Measurements from ENCODE around the gene GOT2. TPM values are rescaled to one million over a fixed set of nuclear protein-coding genes. Genes with fewer than 3 reads are reported as not detected.

The GOT2 gene
- total RNA-seq, 4 donors from 2014 or later, result 37.3 to 134 (median 103) TPM

- WGBS, 2 donors (ENCODE audit: low coverage in 1 of 2), result 89 to 95% methylated on average over 10 to 11 of the region's 11 CpGs
Measured at GRCh38 chr16:58730724-58731370, 3.3 kb downstream of the GOT2 start.

GRCh38 chr16:58727796-58728568 is 6.1 kb downstream of the GOT2 start:
- no peak overlapping the region for H3K27ac ChIP-seq
- peaks cover 0 to 12% of the 10 kb centered on the region in 2 donors for H3K36me3 ChIP-seq
- WGBS, 2 donors (ENCODE audit: low coverage in 1 of 2), result 81 to 82% methylated on average over 5 to 9 of the region's 9 CpGs
- no peaks in the 10 kb centered on the region for H3K27me3 ChIP-seq
- no peaks in the 10 kb centered on the region for H3K9me3 ChIP-seq
- peaks cover 2 to 62% (median 5%) of the 10 kb centered on the region in 3 donors for H3K4me1 ChIP-seq
- no peak for ATAC-seq
- no peak overlapping the region for H3K4me3 ChIP-seq
- TF ChIP-seq CTCF (IDR thresholded peaks at IDR 0.05) (no peak), POLR2AphosphoS5 (IDR thresholded peaks at IDR 0.05) (no peak), EP300 (IDR thresholded peaks at IDR 0.05) (no peak), POLR2A (IDR thresholded peaks at IDR 0.05) (no peak)

More at GRCh38 chr16:58730724-58731370, 3.3 kb downstream of the GOT2 start:
- H3K4me1 ChIP-seq, result peaks cover 2 to 80% (median 5%) of the 10 kb centered on the region in 3 donors
- no peaks in the 10 kb centered on the region for H3K9me3 ChIP-seq
- no peak overlapping the region for H3K4me3 ChIP-seq
- H3K36me3 ChIP-seq, result no peaks in the 10 kb centered on the region
- H3K27ac ChIP-seq, result peak overlapping the region in 2 of 4 donors; percentile 1 to 77
- TF ChIP-seq EP300 (IDR thresholded peaks at IDR 0.05), result no peak
- TF ChIP-seq CTCF (IDR thresholded peaks at IDR 0.05), result no peak
- no peak for TF ChIP-seq POLR2A (IDR thresholded peaks at IDR 0.05)
- TF ChIP-seq POLR2AphosphoS5 (IDR thresholded peaks at IDR 0.05), result no peak
- H3K27me3 ChIP-seq, result no peaks in the 10 kb centered on the region
- no peak for ATAC-seq

GRCh38 chr16:58727028-58727781 is 6.9 kb downstream of the GOT2 start:
- Histone ChIP-seq H3K36me3 (peaks cover 0 to 20% of the 10 kb centered on the region in 2 donors), H3K9me3 (no peaks in the 10 kb centered on the region), H3K4me3 (no peak overlapping the region), H3K27me3 (no peaks in the 10 kb centered on the region), H3K27ac (no peak overlapping the region), H3K4me1 (peaks cover 0 to 54% (median 1%) of the 10 kb centered on the region in 3 donors)
- no peak for ATAC-seq
- 59 to 82% methylated on average over 5 to 7 of the region's 9 CpGs for WGBS, 2 donors (ENCODE audit: low coverage in 1 of 2)
- TF ChIP-seq CTCF (IDR thresholded peaks at IDR 0.05) (no peak), POLR2A (IDR thresholded peaks at IDR 0.05) (no peak), POLR2AphosphoS5 (IDR thresholded peaks at IDR 0.05) (no peak), EP300 (IDR thresholded peaks at IDR 0.05) (no peak)

DNA sequence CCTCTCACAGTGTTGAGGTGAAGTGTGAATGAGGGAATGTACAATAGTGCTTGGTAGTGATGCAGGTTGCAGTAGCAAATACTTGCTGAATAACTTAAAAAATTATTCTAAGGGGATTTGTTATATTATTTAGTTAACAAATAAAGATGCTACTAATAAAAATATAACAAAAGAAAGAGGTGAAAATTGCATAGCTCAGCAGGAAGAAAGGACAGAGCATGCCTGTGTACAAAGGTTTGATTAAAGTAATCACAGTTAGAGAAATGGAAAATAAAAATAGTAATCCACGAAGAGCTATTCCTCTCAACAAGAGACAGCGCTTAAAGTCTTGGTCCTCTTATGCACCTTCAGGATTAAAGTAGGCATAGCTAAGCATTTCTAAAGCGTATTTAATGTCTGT is 11.0 kb downstream of the GOT2 start:
- TF ChIP-seq EP300 (IDR thresholded peaks at IDR 0.05), result no peak
- TF ChIP-seq POLR2A (IDR thresholded peaks at IDR 0.05), result no peak
- no peak for TF ChIP-seq CTCF (IDR thresholded peaks at IDR 0.05)
- TF ChIP-seq POLR2AphosphoS5 (IDR thresholded peaks at IDR 0.05), result no peak
- Histone ChIP-seq H3K4me1 (peaks cover 0 to 14% (median 0%) of the 10 kb centered on the region in 3 donors), H3K4me3 (no peak overlapping the region), H3K27ac (no peak overlapping the region), H3K36me3 (peaks cover 0 to 61% of the 10 kb centered on the region in 2 donors), H3K9me3 (no peaks in the 10 kb centered on the region), H3K27me3 (no peaks in the 10 kb centered on the region)
- ATAC-seq, result no peak
- 33 to 72% methylated on average over 3 of the region's 3 CpGs for WGBS, 2 donors (ENCODE audit: low coverage in 1 of 2)

All from gastroesophageal sphincter (tissue), 4 donors.